Left lung (tissue), 10 donors: ENCODE measurements around the gene TECTB. TPM values are rescaled to one million over a fixed set of nuclear protein-coding genes. Genes with fewer than 3 reads are reported as not detected.

Source experiments
- ATAC-seq: fragments of 200-7000 bp; cut with Tn5 transposase; one replicate; pipeline ENCODE4 v1.9.1; 2020; ENCODE audit warnings: moderate library complexity
- DNase-seq, 4 donors: peaks; one replicate each; pipeline ENCODE4 v3.0.0-alpha.2; 2013 to 2020
- H3K27ac ChIP-seq, 2 donors: fragments of 200-600 bp; sonication (generic) in 1 of 2; one replicate each; pipeline versions ENCODE4 v1.5.0 to v1.8.0; 2020 to 2021
- H3K27me3 ChIP-seq, 2 donors: fragments of 200-600 bp; sonication (generic) in 1 of 2; one replicate each; pipeline versions ENCODE4 v1.5.0 to v1.8.0; 2020 to 2021
- H3K36me3 ChIP-seq, 2 donors: fragments of 200-600 bp; sonication (generic) in 1 of 2; one replicate each; pipeline versions ENCODE4 v1.5.0 to v1.8.0; 2020 to 2021
- H3K4me1 ChIP-seq, 2 donors: fragments of 200-600 bp; one replicate each; pipeline ENCODE4 v1.8.0; 2021
- H3K4me3 ChIP-seq, 2 donors: fragments of 200-600 bp; sonication (generic) in 1 of 2; one replicate each; pipeline versions ENCODE4 v1.5.0 to v1.8.0; 2020 to 2021; ENCODE audit warnings: mild to moderate bottlenecking in 1 of 2
- H3K9me3 ChIP-seq, 2 donors: fragments of 200-600 bp; sonication (generic) in 1 of 2; one replicate each; pipeline versions ENCODE4 v1.5.0 to v1.8.0; 2020 to 2021
- CTCF ChIP-seq, 2 donors: fragments of 200-600 bp; sonication (generic) in 1 of 2; IDR thresholded peaks; one replicate each; pipeline versions ENCODE4 v1.5.0 to v1.8.0; 2021; ENCODE audit warnings: antibody characterized with exemption in 2 of 2
- intact Hi-C, 2 donors: fragments of 100-400 bp; cut with DNase I; formaldehyde crosslinking; loops; one replicate each; pipeline versions ENCODE4 v1.11.2 to v1.14.2; 2022
- polyA plus RNA-seq, 6 donors: library from polyadenylated mRNA; unstranded; fragments of 120-200 nt; gene quantifications; one replicate each; pipeline ENCODE4 v1.2.1, GENCODE V29; 2013; ENCODE audit not compliant: insufficient read length in 6 of 6
- total RNA-seq, 2 donors: library from RNA; stranded (reverse); fragmentation: NEBNext Ultra II Directional; extraction: Animal tissue kit (Norgen Biotek cat#: 25700); gene quantifications; one replicate each; pipeline ENCODE4 v1.2.1, GENCODE V29; 2021
- donor health status: DM: no; HTN: yes; CAD: no.
- donor health status: DM: no; HTN: no; CAD: no.

TECTB gene
- total and polyA plus RNA-seq, 8 donors, result not detected

- Histone ChIP-seq H3K4me3 (no peak overlapping the region), H3K27me3 (no peaks in the 10 kb centered on the region), H3K4me1 (no peaks in the 10 kb centered on the region), H3K9me3 (no peaks in the 10 kb centered on the region), H3K27ac (no peak overlapping the region), H3K36me3 (no peaks in the 10 kb centered on the region)
- intact Hi-C loops, result no loop called here
- TF ChIP-seq CTCF (IDR thresholded peaks at IDR 0.05), result no peak
- DNase-seq (no peak), ATAC-seq (no peak)
Observed at GRCh38 chr10:112259688-112260087, 23.5 kb upstream of the TECTB start.

GRCh38 chr10:112260831-112261230, 22.4 kb upstream of the TECTB start:
- H3K9me3 ChIP-seq, result no peaks in the 10 kb centered on the region
- H3K36me3 ChIP-seq, result no peaks in the 10 kb centered on the region
- no peak overlapping the region for H3K4me3 ChIP-seq
- H3K27ac ChIP-seq, result no peak overlapping the region
- DNase-seq, result no peak
- no peak for TF ChIP-seq CTCF (IDR thresholded peaks at IDR 0.05)
- ATAC-seq, result no peak
- H3K27me3 ChIP-seq, result no peaks in the 10 kb centered on the region
- intact Hi-C loops, result no loop called here
- H3K4me1 ChIP-seq, result no peaks in the 10 kb centered on the region

GRCh38 chr10:112261281-112261822, 21.8 kb upstream of the TECTB start:
- Histone ChIP-seq H3K4me1 (no peaks in the 10 kb centered on the region), H3K27ac (no peak overlapping the region), H3K4me3 (no peak overlapping the region), H3K27me3 (no peaks in the 10 kb centered on the region), H3K36me3 (no peaks in the 10 kb centered on the region), H3K9me3 (no peaks in the 10 kb centered on the region)
- intact Hi-C loops, result no loop called here
- DNase-seq (peak in 1 of 4 donors; percentile 8), ATAC-seq (peak; percentile 83)
- TF ChIP-seq CTCF (IDR thresholded peaks at IDR 0.05), result no peak

GRCh38 chr10:112262546-112262945, 20.7 kb upstream of the TECTB start:
- intact Hi-C loops, result no loop called here

GRCh38 chr10:112265745-112266144, 17.5 kb upstream of the TECTB start:
- no peaks in the 10 kb centered on the region for H3K4me1 ChIP-seq
- H3K36me3 ChIP-seq, result no peaks in the 10 kb centered on the region
- TF ChIP-seq CTCF (IDR thresholded peaks at IDR 0.05), result no peak
- DNase-seq (no peak), ATAC-seq (no peak)
- H3K27me3 ChIP-seq, result no peaks in the 10 kb centered on the region
- no peak overlapping the region for H3K27ac ChIP-seq
- no peaks in the 10 kb centered on the region for H3K9me3 ChIP-seq
- no peak overlapping the region for H3K4me3 ChIP-seq
- intact Hi-C loops, result no loop called here

More at GRCh38 chr10:112262546-112262945, 20.7 kb upstream of the TECTB start:
- no peaks in the 10 kb centered on the region for H3K4me1 ChIP-seq
- no peaks in the 10 kb centered on the region for H3K27me3 ChIP-seq
- no peak for ATAC-seq
- no peak overlapping the region for H3K27ac ChIP-seq
- TF ChIP-seq CTCF (IDR thresholded peaks at IDR 0.05), result no peak
- no peak overlapping the region for H3K4me3 ChIP-seq
- no peaks in the 10 kb centered on the region for H3K36me3 ChIP-seq
- no peak for DNase-seq
- no peaks in the 10 kb centered on the region for H3K9me3 ChIP-seq
